T-helper 17 cell (primary cell): Measurements from ENCODE around the gene SLC35F3. TPM values are rescaled to one million over a fixed set of nuclear protein-coding genes. Genes with fewer than 3 reads are reported as not detected.
A peak's percentile ranks its signal among the peaks of the same experiment; 100 is the strongest.

ENCODE experiments used
- ATAC-seq: fragments of 150-1000 bp; cut with Tn5 transposase; 2 replicates; pipeline ENCODE4 v1.10.0; 2021; ENCODE audit warnings: mild to moderate bottlenecking, moderate library complexity
- DNase-seq, 3 donors: peaks; one replicate each; pipeline versions ENCODE4 v3.0.0 to v3.0.0-alpha.2; 2020 to 2021
- H3K9me3 ChIP-seq: one replicate; pipeline ENCODE4 v1.7.0; 2013; ENCODE audit warnings: low read length, mild to moderate bottlenecking; ENCODE audit not compliant: control insufficient read depth, poor library complexity, severe bottlenecking
- H3K27ac Mint-ChIP-seq: one replicate; pipeline ENCODE4 v1.8.0; 2022; ENCODE audit warnings: mild to moderate bottlenecking, moderate library complexity, mixed read lengths
- H3K27me3 Mint-ChIP-seq: one replicate; pipeline ENCODE4 v1.8.0; 2022; ENCODE audit warnings: mixed read lengths
- H3K36me3 Mint-ChIP-seq: one replicate; pipeline ENCODE4 v1.8.0; 2022; ENCODE audit warnings: low read depth, mixed read lengths
- H3K4me1 Mint-ChIP-seq: one replicate; pipeline ENCODE4 v1.8.0; 2022; ENCODE audit warnings: mild to moderate bottlenecking, mixed read lengths
- H3K4me3 Mint-ChIP-seq: one replicate; pipeline ENCODE4 v1.8.0; 2022; ENCODE audit warnings: mild to moderate bottlenecking, moderate library complexity, mixed read lengths
- total RNA-seq, 4 donors: library from RNA in 2 of 4; stranded (reverse) in 2 of 4; gene quantifications; one replicate each; pipeline ENCODE4 v1.2.3 and lab custom pipeline; 2022 to 2026

The SLC35F3 gene
- total RNA-seq, 2 donors from 2014 or later = 0.10 TPM; not detected in 1

DNA sequence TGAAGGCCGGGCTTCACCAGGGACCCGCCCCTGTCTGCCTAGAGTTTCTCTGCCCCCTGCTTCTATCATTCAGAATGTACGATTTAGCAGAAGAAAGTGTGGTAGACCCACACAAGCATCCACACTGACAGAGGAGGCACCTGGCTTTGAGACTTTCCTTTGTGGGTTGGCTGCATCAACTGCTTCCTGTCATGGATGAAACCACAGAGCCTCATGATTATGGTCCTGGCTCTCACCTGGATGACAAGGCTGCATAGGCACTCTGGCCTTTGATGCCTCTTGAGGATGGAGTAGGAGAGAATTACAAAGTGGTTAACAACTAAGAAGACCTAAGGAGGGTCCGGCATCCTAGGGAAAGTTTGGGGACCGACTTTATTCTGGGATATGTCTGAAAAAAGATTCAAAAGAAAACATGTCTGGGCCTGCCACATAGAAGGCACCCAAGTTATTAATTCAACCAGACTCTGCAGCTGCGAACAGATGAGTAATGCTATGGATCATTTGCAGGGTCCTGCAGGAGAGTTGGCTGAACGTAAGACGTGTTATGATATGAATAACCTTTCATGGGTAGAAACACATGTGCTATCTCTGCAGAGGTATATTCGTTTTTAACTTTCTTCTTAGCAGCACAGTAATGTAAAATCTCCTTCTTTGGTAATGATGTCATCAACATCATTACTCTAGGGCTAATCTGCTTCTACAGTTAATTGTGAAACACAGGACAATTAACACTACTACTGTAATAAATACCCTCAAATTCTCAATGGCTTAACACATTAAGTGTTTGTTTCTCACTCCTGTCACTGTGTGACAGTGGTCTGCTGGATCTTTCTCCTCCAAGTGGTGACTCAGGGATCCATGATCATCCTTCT is 136.2 kb downstream of the SLC35F3 start:
- Mint-ChIP-seq H3K36me3 (peaks cover 2% of the 10 kb centered on the region), H3K27me3 (peaks cover 26% of the 10 kb centered on the region), H3K27ac (no peak overlapping the region), H3K4me3 (no peak overlapping the region), H3K4me1 (no peaks in the 10 kb centered on the region)
- no peak for ATAC-seq
- DNase-seq = no peak
- H3K9me3 ChIP-seq = no peaks in the 10 kb centered on the region

DNA sequence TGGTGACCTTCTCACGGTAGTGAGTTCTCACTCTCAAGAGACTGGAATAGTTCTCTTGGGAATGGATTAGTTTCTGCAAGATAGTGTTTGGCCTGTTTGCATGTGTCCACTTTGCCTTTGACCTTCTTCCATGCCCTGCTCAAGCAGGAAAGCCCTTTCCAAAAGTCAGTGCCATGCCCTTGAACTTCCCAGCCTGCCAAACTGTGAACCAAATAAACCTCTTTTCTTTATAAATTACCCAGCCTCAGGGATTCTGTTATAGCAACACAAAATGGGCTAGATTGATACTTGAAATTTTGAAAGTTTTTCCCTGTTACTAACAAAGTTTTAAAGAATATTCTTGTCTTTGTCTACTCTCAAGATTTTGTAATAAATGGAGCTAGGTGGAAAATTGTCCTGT is 139.6 kb downstream of the SLC35F3 start:
- Mint-ChIP-seq H3K36me3 (no peaks in the 10 kb centered on the region), H3K4me1 (no peaks in the 10 kb centered on the region), H3K27ac (no peak overlapping the region), H3K4me3 (no peak overlapping the region), H3K27me3 (no peaks in the 10 kb centered on the region)
- DNase-seq = no peak
- H3K9me3 ChIP-seq = no peaks in the 10 kb centered on the region
- no peak for ATAC-seq

DNA sequence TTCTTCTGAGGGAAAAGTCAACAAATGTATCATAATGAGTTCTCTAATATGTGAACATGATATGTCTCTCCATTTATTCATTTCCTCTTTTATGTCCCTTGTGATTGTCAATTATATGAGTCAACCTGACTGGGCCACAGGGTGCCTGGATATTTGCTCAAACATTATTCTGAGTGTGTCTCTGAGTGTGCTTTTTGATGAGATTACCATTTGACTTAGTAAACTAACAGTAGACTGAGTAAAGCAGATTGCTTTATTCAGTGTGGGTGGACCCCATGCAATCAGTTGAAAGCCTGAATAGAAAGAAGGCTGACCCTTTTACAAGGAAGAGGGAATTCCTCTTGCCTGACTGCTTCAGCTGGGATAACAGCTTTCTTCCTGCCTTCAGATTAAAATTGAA is 142.6 kb downstream of the SLC35F3 start:
- DNase-seq = no peak
- no peak overlapping the region for H3K27ac Mint-ChIP-seq
- H3K4me1 Mint-ChIP-seq = no peaks in the 10 kb centered on the region
- no peaks in the 10 kb centered on the region for H3K27me3 Mint-ChIP-seq
- no peaks in the 10 kb centered on the region for H3K9me3 ChIP-seq
- H3K4me3 Mint-ChIP-seq = no peak overlapping the region
- no peak for ATAC-seq
- no peaks in the 10 kb centered on the region for H3K36me3 Mint-ChIP-seq

DNA sequence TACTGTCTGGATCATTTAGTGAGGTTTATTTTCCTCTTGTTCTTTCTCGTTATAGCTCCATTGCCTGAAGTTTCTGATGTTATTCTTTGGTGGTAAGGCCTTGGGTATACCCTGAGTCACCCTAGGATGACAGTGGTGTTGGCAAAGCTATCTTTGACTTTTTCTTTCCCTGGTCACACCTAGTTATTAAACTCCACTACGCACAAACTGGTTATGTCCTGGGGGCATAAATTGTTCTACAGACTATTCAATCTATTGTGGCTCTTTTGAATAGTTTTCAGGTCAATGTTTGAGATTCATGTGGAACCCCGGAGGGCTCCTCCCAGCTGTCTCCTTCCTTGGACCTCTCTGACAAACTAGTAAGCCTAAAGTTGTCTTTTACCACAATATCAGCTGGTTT is 157.7 kb downstream of the SLC35F3 start:
- Mint-ChIP-seq H3K4me1 (peaks cover 5% of the 10 kb centered on the region), H3K36me3 (no peaks in the 10 kb centered on the region), H3K27me3 (peaks cover 20% of the 10 kb centered on the region), H3K4me3 (no peak overlapping the region), H3K27ac (no peak overlapping the region)
- H3K9me3 ChIP-seq = no peaks in the 10 kb centered on the region
- no peak for DNase-seq
- ATAC-seq = no peak

DNA sequence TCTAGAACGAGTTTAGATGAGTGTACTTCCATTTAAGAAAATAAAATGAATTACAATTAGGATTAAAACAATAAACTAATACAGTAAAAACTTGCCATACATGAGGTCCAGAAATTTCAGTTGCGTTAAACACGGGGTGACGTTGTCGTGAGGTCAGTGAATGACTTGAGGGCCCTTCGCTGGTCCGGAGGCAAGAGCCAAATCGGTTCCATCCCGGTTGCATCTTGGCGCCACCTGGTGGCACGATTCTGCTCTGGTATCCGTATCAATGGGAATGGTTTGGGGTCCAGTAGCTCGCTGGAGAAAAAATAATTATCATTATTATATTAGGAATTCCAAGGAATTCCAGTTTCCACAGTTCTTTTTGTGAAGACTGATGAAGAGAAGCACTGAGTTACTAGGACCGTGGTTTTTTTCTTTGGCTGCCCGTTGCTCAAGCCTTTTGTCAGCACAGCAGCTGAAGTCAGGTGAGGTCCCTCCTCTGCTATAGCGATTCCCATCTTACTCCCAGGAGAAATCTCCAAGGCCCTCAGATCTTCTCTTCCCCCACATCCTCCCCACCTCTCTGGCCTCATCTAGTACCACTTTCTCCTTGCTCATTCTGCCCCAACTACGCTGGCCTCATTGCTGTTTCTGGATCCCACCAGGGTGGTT is 161.4 kb downstream of the SLC35F3 start:
- Mint-ChIP-seq H3K4me3 (no peak overlapping the region), H3K27ac (no peak overlapping the region), H3K36me3 (no peaks in the 10 kb centered on the region), H3K4me1 (peaks cover 5% of the 10 kb centered on the region), H3K27me3 (peaks cover 28% of the 10 kb centered on the region)
- DNase-seq (peak; percentile 32 to 55 (median 53)), ATAC-seq (no peak)
- H3K9me3 ChIP-seq = no peaks in the 10 kb centered on the region

DNA sequence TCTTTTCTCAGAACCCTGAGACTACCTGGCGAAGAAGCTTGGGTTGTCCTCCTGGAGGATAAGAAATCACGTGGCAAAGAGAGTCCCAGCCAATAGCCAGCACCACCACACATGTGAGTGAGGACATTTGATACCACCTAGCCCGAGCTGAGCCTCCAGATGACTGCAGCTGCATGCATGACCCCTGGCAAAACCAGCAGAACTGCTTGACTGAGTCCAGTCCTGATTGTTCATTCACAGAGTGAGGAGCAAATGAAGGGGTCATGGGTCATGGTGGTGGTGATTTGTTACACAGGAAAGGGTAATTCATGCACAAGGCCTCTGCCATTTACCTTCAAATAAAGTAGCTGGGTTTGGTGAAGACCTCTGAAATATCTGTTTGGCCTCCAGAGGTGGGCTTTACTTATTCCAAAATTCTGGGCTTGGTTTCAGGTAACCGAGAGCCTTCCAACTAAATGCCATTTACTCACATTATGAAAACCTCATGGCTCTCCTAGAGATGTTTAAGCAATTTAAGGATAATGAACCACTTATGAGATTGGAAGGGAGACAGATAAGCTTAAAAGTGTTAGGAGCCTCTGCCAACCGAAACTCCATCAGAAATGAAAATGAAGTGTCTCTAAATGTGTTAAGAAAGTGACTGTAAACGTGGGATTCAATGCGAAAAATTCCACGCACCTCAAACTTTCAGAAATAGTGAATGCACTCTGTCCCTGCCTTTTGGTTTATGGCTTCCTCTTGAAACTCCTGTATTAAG is 163.3 kb downstream of the SLC35F3 start:
- no peak overlapping the region for H3K4me3 Mint-ChIP-seq
- no peak overlapping the region for H3K27ac Mint-ChIP-seq
- no peak for ATAC-seq
- no peaks in the 10 kb centered on the region for H3K36me3 Mint-ChIP-seq
- DNase-seq = no peak
- H3K4me1 Mint-ChIP-seq = peaks cover 5% of the 10 kb centered on the region
- peaks cover 34% of the 10 kb centered on the region for H3K27me3 Mint-ChIP-seq
- no peaks in the 10 kb centered on the region for H3K9me3 ChIP-seq

DNA sequence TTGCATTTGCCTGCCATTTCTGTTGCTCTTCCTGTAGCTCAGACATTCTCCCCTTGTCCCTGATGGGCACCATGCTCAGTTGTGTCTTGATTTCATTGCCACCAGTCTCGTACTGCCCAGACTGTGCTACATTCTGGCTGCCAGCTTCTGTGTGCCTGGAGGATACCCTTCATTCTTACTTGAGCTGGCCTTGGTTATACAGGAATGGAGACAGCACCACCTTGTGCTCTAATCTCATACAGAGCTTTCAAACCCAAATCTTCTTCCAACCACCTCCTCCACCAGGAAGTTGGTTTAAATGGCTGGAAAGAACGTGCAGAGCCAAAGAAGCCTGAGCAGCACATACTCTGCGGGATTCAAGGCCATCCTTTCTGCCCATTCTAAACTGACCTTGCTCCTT is 165.3 kb downstream of the SLC35F3 start:
- peak overlapping the region; percentile 29 for H3K27ac Mint-ChIP-seq
- H3K9me3 ChIP-seq = no peaks in the 10 kb centered on the region
- H3K27me3 Mint-ChIP-seq = peaks cover 39% of the 10 kb centered on the region
- H3K36me3 Mint-ChIP-seq = no peaks in the 10 kb centered on the region
- DNase-seq = no peak
- H3K4me1 Mint-ChIP-seq = peaks cover 5% of the 10 kb centered on the region
- H3K4me3 Mint-ChIP-seq = no peak overlapping the region
- no peak for ATAC-seq

DNA sequence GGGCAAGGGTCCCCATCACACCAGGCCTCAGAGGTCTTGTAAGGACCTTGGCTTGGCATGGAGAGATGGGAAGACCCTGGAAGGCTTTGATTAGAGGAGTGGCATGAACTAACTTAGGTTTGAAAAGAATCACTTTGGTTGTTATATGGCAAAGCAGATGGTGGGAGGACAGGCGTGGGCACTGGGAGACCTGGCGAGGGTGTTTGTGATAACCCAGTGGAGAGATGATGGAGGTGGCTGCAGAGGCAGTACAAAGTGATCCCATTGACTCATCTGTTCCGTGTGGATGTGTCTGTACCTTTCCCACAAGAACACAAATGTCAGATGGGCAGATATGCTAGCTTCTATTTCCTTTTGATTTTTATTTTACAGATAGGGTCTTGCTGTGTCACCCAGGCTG is 168.3 kb downstream of the SLC35F3 start:
- Mint-ChIP-seq H3K4me1 (no peaks in the 10 kb centered on the region), H3K36me3 (no peaks in the 10 kb centered on the region), H3K27me3 (peaks cover 32% of the 10 kb centered on the region), H3K4me3 (no peak overlapping the region), H3K27ac (no peak overlapping the region)
- ATAC-seq = no peak
- no peaks in the 10 kb centered on the region for H3K9me3 ChIP-seq
- DNase-seq = no peak

DNA sequence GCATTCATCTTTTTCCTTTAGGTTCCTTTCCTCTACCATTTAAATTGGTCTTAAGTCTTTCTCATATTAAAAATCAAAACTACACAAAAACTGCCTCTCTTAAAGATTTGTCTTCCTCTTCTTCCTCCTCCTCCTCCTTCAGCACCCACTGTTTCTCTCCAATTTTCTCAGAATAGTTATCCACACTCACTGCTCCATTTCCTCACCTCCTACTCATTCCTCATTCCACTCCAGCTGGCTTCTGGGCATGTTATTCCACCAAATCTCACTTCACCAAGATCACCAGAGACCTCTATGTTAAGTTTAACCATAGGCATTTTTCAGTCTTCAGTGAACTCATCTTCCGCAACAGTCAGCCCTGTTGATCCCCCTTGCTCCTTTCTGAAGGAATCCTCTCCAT is 173.7 kb downstream of the SLC35F3 start:
- Mint-ChIP-seq H3K27me3 (peaks cover 34% of the 10 kb centered on the region), H3K4me3 (no peak overlapping the region)

DNA sequence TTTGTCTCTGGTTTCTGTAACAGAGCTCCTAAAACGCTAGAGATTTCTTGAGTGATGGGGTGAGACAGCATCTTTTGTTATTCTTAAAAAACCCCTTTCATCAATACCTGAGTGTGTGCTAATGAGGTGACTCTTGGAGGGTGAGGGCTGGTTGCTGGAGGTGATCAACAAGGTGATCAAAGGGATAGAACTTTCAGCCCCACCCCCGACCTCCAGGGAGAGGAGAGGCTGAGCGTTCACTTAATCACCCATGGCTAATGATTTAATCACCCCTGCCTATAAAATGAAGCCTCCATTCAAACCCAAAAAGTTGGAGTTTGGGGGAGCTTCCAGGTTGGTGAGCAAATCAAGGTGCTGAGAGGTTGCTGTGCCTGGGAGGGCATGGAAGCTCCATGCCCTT is 175.4 kb downstream of the SLC35F3 start:
- no peaks in the 10 kb centered on the region for H3K36me3 Mint-ChIP-seq
- no peaks in the 10 kb centered on the region for H3K4me1 Mint-ChIP-seq
- no peak for DNase-seq
- H3K27ac Mint-ChIP-seq = no peak overlapping the region
- H3K9me3 ChIP-seq = no peaks in the 10 kb centered on the region
- ATAC-seq = no peak
- no peak overlapping the region for H3K4me3 Mint-ChIP-seq
- H3K27me3 Mint-ChIP-seq = peaks cover 30% of the 10 kb centered on the region

More for the DNA sequence above, 173.7 kb downstream of the SLC35F3 start:
- Mint-ChIP-seq H3K27ac (no peak overlapping the region), H3K4me1 (no peaks in the 10 kb centered on the region), H3K36me3 (no peaks in the 10 kb centered on the region)
- DNase-seq (no peak), ATAC-seq (no peak)
- no peaks in the 10 kb centered on the region for H3K9me3 ChIP-seq

DNA sequence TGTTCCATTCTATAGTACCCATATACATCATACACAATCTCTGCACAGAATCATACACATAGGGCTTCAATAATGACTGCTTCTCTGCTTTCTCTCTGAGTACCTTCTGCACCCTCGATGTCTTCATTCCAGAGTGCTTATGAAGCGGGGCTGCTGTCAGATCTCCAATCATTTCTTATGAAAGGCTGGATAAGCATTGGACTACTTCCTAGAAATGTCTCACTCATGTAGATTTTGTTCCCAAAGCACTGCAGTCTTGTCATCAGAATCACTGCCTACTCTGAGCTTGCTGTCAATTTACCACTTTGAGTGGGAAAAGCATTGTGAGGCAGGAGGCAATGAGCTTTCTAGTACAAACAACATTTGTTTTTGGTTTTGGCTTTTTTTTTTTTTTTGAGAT is 179.0 kb downstream of the SLC35F3 start:
- Mint-ChIP-seq H3K4me3 (no peak overlapping the region), H3K27me3 (peaks cover 48% of the 10 kb centered on the region), H3K27ac (no peak overlapping the region), H3K4me1 (no peaks in the 10 kb centered on the region), H3K36me3 (no peaks in the 10 kb centered on the region)
- no peaks in the 10 kb centered on the region for H3K9me3 ChIP-seq
- DNase-seq (no peak), ATAC-seq (no peak)

DNA sequence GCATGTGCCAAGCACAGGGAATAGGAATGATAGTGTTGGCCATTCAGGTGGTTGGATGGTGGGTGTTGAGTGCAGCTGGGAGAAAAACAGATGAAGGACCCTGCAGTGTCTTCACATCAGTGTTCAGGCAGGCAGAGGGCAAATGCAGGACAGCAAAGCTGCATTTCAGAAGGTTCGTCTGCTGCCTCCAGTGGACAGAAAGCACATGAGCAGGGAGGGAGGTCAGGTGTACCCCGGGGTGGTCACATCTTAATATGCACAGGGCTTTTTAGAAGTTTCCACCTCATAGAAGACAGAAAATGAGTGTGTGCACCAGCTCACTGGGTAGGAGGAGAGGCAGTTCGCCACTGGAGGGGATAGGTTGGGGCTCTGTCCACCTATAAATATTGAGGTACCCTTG is 184.9 kb downstream of the SLC35F3 start:
- Mint-ChIP-seq H3K27ac (no peak overlapping the region), H3K4me1 (no peaks in the 10 kb centered on the region), H3K36me3 (no peaks in the 10 kb centered on the region), H3K27me3 (peaks cover 48% of the 10 kb centered on the region), H3K4me3 (no peak overlapping the region)
- DNase-seq (no peak), ATAC-seq (no peak)
- H3K9me3 ChIP-seq = no peaks in the 10 kb centered on the region
